LNCaP clone FGC (cell line): ENCODE measurements around the gene IQSEC3.

ENCODE experiments used
- DNase-seq: peaks from one replicate; pipeline ENCODE4 v3.0.0-alpha.2; 2011; ENCODE audit warnings: low read depth
- H3K4me3 ChIP-seq: 2 replicates; pipeline ENCODE4 v1.5.1; 2011; ENCODE audit warnings: mild to moderate bottlenecking, low read depth, low read length, control low read depth
- TF ChIP-seq, protein P1 (sequence below): IDR thresholded peaks from 2 replicates; pipeline ENCODE4 v1.5.1; 2012; ENCODE audit warnings: mild to moderate bottlenecking; ENCODE audit not compliant: control insufficient read depth, insufficient read depth; ENCODE audit errors: extremely low read depth

The IQSEC3 gene

DNA sequence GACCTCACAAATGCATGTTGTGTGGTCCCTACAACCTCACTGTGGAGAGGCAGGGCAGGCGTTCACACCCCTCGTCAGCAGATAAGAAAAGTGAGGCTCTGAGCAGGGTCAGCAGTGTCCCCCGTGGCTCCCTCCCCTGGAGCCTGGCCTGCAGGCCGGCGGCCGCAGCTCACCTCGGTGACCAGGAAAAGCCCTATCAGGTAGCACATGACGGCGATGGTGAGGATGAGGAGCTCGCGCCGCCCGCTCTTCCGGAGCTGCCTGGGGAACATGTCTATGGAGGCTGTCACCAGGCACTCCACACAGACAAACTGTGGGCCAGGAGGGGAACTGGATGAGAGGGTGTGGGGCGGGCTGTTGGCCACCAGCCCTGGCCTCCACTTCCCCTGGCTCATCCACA is 129.4 kb downstream of the IQSEC3 start:
- H3K4me3 ChIP-seq: no peak overlapping the region
- TF ChIP-seq, protein P1, sequence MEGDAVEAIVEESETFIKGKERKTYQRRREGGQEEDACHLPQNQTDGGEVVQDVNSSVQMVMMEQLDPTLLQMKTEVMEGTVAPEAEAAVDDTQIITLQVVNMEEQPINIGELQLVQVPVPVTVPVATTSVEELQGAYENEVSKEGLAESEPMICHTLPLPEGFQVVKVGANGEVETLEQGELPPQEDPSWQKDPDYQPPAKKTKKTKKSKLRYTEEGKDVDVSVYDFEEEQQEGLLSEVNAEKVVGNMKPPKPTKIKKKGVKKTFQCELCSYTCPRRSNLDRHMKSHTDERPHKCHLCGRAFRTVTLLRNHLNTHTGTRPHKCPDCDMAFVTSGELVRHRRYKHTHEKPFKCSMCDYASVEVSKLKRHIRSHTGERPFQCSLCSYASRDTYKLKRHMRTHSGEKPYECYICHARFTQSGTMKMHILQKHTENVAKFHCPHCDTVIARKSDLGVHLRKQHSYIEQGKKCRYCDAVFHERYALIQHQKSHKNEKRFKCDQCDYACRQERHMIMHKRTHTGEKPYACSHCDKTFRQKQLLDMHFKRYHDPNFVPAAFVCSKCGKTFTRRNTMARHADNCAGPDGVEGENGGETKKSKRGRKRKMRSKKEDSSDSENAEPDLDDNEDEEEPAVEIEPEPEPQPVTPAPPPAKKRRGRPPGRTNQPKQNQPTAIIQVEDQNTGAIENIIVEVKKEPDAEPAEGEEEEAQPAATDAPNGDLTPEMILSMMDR: no peak
- DNase-seq: no peak

DNA sequence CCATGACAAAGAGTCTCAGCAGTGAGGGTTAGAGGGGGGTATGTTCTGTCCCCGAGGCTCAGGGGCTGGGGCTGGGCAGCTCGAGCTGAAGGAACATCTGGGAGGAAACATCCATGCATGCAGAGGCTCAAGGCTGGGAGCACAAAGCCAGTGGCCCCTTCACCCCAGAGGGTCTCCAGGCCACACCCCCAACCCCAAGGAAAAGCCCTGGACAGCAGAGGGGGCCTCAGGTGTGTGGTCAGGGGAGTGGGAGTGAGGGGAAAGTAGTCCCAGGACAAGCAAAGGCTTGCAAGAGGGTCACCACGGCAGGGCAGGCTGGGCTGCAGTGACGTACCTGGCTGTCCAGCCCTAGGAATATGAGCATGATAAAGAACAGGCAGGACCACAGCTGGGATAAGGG is 129.9 kb downstream of the IQSEC3 start:
- DNase-seq: no peak
- TF ChIP-seq, protein P1: no peak

DNA sequence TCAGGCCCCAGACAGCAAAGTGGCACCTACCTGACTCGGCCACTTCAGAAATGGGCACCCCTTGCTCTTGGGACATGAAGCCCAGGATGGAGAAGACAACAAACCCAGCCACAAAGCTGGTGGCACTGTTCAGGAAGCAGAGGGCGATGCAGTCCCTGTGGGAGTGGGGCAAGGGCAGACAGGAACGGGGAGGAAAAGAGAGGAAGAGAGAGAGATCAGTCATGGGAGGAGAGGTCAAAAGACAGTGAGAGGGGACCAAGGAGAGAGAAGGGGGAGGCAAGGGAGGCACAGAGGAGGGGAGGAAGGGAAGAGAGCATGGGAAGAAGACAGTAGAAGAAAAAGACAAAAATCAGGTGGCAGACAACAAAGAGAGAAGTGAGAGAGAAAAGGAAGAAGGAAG is 130.8 kb downstream of the IQSEC3 start:
- DNase-seq: no peak
- TF ChIP-seq, protein P1: no peak
- H3K4me3 ChIP-seq: no peak overlapping the region

More for the DNA sequence above, 129.9 kb downstream of the IQSEC3 start:
- H3K4me3 ChIP-seq: no peak overlapping the region

DNA sequence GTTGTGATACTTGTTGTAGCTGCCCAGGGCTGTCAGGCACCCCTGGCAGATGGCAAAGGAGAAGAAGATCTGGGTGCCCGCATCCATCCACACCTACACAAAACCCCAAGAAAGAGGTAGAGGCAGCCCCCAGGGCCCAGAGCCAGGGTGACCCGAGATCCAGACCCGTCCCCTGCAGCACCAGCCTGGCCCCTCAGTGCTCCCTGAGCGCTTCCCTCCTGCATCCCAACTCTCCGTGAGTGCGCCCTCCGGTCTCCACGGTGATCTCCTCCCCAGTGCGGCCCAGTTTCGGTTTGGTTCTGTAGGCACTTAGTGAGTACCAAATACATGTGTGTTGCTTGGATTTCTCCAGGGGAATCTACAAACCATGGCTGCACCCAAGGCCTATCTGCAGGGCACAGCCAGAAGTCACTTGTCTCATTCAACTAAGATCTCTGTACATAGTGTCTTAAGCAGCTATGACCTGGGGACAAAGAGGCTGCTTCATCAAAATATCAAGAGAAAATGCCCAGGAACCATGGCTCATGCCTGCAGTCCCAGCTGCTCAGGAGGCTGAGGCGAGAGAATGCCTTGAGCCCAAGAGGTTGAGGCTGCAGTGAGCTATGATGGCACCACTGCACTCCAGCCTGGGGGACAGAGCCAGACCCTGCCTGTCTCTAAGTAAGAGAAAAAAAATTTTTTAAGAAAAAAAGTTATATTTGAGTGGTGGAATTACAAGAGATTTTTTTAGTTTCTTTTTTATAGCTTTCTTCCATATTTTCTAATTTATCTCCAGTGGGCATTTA is 131.5 kb downstream of the IQSEC3 start:
- H3K4me3 ChIP-seq: no peak overlapping the region
- TF ChIP-seq, protein P1: no peak
- no peak for DNase-seq

DNA sequence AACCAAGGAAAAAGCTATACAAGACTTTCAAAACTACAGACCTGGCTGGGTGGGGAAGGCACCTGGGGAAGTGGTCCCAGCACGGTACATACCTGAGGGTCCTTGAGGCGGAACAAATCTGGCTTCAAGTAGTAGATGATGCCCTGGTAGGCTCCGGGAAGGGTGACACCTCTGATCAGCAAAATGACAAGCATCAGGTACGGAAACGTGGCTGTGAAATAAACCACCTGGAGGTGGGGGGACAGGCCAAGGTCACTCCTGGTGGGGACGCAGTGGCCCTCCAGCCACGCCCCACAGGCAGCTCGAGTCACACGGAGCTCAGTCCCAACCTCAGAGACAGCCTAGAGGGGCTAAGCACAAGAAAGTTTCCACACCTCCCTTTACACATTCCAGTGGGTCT is 132.1 kb downstream of the IQSEC3 start:
- DNase-seq: no peak
- TF ChIP-seq, protein P1: no peak
- H3K4me3 ChIP-seq: no peak overlapping the region

DNA sequence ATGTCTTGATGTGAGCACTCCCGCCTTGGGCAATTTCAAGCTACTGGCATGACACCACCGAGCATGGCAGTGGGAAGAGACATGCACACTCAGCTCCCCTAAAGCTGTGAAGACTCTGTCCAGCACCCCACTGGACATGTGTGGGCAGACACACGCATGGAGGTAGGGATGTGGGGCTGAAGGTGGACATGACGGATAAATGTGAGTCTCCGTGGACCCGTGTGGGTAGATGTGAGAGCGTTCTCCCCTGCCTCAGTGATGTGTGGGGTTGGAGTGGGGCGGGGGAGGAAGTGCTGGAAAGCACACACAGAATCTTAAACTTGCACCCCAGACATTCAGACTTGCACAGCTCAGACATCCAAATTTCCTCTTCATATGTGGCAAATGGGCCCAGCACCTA is 134.8 kb downstream of the IQSEC3 start:
- TF ChIP-seq, protein P1: no peak
- H3K4me3 ChIP-seq: no peak overlapping the region
- DNase-seq: no peak
